Pons (tissue), 1 donor: ENCODE measurements around the gene PABPN1L.
A peak's percentile ranks its signal among the peaks of the same experiment; 100 is the strongest.

Experiments used
- DNase-seq: peaks from one replicate; pipeline ENCODE4 v3.0.0-alpha.2; 2016; ENCODE audit warnings: low spot score

Gene PABPN1L

DNA sequence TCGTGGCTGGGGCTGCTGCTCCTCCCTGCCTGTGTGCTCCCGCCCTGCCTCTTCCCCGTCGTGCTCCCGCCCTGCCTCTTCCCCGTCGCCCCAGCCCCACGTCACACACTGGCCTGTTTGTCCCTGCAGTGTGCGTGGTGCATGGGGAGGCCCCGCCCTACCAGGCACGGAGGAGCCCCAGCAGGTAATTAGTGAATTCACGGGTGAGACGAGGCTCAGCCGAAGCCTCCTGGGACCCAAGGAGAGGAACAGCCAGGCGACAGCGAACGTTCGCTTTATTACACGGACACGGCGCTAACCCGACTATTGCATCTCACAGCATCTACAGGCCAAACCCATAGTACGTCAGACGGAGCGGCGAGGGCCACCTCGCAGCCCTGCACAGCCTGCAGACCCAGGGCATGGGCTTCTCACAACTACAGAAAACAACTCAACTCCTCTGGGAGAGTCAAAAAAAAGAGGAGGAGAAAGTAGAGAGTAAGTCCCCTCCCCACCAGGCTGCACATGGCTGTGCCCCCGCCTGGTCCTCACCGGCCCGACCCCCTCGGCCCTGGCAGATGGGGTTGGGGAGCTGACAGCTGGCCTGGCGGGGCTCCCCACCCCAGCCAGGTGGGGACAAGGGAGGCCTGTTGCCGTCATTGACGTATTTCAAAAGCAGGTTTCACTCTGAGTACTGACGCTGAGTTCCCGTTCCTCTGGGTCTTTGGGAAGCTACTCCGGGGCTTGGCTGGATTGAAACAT is 4.3 kb upstream of the PABPN1L start:
- DNase-seq, result no peak

DNA sequence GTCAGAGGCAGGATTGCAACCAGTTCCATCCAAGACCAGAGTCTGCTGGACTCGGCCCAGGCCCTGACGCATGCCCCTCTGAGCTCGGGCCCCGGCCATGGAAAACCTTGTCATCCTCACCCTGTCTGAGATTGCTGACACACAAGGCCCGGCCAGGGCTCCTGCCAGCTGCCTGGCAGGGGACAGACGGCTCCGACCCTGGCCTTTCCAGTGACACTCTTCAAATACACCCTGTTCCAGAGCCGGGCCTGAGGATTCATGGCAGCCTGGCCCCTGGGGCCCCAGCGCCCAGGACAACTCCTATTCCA is 3.2 kb upstream of the PABPN1L start:
- no peak for DNase-seq

DNA sequence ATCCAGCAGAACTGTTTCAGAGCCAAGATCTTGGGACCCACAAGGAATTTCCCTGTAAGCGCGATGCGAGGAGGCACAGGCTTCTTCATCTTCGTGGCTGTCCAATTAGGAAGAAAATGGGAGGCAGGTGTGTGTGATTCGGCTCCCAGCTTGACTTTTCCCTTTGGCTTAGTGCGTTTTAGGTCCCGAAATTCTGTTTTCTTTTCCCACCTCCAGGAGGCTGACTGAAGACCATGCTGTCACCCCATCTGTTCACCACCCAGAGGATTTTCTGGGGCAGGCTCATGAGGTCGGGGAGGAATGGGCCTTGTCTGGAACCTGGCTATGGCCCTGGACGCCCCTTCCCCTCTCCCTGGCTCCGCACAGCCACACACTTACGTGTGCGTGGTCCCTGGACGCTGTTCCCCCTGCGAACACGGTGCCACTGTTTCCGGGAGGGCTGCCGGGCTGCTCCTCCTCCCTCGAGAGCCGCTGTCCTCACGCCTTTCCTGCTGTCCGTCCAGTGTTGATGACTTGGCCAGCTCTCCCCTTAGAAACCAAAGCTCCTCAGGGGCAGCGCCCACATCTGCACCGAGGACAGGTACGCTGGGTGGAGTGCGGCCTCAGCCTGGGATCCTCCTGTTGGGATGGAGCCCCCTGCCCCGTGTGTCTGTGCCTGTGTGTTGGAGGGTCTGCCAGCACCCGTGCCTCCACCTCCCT is 2.7 kb upstream of the PABPN1L start:
- DNase-seq, result no peak

DNA sequence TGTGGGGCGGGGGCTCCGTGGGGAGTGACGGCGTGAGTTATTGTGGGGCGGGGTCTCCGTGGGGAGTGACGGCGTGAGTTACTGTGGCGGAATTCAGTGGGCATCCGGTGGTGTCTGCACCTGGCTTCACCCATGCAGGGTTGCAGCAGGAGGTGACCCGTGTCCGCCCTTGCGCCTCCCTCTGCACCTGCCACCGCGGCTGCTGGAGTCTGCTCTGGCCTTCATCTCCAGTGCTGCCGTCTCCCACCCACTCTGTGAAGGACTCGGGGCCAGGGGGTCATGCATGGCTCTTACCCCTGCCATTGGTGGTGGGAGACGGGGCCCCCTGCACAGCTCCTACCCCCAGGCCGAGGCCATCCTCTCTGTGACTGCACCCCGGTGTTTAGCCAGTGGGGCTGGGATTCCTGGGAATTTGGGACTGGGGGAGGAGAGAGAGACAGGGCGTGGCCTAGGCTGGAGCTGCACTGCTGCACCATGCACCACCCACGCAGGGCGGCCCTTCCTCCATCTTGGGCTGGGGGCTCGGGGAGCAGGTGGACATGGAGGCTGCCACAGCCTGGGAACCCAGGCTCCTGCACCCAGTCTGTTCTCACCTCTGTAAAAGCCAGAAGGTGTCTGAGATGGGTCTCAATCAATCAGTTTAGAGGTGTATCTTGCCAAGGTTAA is 1.3 kb upstream of the PABPN1L start:
- DNase-seq, result no peak

DNA sequence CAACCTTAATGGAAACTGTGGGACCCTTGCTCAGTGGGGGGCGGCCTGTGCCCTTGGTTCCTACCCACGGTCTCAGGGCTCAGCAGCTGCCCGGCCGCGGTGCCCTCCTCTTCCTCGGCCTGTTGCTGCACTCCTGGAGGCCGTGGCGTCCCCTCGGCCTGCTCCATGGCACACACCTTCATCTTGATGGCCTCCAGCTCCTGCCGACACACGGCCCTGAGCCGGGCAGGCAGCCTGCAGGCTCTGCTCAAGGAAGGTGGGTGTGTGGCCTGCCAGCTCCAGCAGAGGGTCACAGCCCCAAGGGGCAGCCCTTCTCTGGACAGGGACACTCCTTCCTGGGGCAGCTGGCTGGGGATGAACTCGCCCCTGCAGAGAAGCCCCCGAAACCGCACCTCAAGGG is 718 bp downstream of the PABPN1L start:
- DNase-seq, result no peak

DNA sequence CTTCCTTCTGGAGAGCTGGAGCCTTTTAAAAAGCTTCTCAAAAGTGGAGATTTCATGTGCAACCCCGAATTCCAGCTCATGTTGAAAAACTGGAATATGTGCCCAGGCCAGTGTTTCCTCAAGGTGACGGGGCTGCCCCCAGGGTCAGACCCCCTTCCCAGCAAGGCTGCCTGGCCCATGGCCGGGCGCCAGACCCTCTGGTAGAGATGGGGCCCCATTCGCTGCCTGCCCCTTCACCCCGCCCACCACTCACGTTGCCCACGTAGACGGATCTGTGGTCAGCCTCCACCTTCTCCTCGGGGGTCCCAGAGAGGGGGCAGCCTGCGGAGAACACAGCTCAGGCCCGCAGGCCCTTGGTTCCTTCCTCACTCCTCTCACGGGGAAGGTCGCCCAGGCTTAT is 1.1 kb downstream of the PABPN1L start:
- no peak for DNase-seq

DNA sequence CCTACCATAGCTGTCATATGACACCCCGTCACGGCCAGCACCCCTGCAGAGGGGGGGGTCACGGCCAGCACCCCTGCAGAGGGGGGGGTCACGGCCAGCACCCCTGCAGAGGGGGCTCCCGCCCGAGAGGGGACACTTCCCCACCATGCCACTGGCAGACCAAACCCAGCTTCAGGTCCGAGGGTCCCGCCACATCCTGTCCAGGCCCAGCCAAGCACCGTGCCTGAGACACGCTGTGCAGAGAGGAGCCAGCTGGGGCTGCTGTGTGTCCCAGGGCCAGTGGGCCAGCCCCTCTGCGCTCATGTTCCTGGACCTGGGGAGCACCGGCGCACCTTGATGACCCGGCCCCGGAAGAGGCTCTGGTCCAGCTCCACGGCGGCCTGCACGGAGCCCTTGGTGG is 1.9 kb downstream of the PABPN1L start:
- DNase-seq, result no peak

DNA sequence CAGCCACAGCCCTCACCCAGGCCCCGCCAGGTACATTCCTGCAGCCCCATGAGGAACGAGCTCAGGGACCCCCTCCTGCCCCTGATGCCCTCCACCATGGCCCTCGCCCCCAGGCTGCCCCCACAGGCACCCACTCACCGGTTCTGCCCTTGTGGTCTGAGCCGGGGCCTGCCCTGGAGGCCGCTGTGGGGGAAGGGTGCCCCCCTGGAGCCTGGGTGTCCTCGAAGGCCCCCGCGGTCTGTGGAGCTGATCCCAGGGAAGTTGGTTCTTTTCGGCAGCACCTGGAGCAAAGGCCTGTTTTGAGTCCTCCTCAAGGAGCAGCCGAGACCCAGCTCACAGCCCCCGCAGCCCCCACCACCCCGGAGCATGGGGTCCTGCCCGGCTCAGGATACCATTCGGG is 2.4 kb downstream of the PABPN1L start:
- DNase-seq, result no peak

DNA sequence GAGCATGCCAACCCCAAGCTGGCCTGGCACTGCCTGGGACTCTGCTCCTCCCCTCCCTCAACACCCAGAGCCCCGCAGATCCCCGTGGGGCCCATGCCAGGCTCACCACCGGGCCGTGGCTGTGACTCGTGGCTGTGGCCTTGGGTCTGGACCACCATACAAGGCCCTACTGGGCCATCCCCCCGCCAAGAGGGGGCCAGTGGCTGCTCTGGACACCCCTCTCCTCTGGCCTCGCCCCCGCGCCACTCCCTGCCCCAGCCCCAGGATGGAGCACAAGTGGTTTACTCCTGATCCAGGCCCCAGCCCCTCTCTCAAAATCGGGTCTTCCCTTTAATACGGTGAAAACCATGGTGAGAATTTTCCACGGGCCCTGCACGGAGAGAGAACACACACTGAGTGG is 3.0 kb downstream of the PABPN1L start:
- no peak for DNase-seq

DNA sequence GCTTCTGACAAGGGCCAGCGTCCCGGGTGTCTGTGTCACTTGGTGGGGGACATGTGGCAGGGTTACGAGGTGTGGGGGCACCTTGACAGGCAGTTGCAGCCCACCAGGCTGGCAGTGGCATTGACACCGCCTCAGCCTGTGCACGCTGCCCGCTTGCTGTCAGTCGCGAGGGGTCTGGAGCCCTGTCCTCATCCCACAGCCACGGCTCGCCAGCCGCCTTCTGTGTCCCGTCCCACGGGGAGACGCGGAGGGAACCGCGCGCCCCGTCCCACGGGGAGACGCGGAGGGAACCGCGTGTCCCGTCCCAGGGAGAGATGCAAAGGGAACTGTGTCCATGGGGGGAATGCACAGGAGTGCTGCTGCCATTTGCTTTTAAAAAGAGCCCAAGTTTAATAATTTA is 3.5 kb downstream of the PABPN1L start:
- no peak for DNase-seq

DNA sequence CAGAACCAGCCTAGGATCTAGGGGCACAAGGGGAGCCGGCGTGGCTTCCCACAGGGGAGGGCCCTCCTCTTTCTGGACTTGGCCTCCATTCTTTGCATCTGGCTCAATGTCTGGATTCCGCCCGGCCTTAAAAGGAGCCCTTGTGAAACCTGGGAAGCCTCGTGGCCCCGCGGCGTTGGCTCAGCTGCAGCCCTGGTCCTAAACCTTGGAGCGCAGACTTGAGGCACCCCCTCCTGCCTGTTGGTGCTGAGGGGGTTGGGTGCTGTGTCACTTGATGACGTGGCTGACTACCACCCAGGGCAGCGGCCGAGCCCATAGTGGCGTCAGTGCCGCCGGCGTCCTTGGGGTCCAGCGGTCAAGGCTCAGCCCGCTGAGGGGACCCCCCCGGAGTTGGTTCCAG is 5.1 kb downstream of the PABPN1L start:
- DNase-seq, result no peak

DNA sequence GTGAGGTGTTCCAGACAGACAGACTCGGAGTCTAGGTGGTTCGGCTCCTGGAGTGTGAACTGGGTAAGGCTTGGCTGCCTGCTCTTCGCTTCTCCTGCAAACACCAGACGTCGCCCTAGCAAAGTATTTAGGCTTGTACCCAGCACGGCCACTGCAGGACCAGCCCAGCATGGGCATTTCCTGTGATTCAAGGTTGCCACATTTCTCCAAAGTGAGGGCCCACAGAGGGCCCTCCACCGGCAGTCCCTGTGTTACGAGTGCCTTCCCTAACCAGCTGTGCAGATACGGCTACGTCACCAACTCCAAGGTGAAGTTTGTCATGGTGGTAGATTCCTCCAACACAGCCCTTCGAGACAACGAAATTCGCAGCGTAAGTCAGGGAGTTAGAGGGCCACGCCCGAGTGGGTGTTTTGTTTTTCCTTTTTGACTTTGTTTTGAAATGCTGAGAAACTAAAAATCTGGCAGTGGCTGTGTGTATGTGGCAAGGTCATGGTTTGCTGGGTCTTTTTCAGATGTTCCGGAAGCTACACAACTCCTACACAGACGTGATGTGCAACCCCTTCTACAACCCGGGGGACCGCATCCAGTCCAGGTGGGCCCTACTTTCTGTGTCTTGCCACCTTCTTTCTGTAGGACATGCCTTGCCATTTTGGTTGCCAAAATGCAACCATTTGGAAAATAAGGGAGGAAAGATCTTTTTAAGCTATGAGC is 6.9 kb downstream of the PABPN1L start:
- no peak for DNase-seq

DNA sequence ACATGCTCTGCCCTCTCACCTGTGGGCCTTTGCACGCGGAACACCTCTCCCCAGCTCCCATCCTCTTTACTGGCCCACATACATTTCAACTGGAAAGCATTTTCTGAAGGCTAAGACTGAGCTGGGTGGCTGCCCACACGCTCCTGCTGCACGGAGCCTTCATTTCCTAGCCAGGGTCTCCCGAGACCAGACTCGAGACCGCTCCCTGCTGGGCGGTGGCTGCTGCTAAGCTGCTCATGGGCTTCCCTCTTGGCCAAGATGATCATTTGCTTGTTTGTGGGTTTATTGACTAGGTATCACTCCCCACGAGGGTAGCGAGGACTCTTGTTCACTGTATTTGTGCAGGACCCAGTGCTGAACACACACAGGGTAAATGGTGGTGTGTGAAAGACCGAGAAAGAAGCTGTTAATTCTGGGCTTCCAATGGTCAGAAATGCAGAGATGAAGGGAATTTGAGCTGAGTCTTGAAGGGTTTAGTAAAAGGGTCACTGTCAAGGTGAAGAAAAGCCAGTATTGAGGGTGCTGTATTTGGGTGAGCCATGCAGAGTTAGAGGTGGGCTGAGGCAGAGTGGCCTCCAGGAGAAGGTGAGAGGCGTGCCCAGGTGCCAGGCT is 8.6 kb downstream of the PABPN1L start:
- peak; percentile 84 for DNase-seq

DNA sequence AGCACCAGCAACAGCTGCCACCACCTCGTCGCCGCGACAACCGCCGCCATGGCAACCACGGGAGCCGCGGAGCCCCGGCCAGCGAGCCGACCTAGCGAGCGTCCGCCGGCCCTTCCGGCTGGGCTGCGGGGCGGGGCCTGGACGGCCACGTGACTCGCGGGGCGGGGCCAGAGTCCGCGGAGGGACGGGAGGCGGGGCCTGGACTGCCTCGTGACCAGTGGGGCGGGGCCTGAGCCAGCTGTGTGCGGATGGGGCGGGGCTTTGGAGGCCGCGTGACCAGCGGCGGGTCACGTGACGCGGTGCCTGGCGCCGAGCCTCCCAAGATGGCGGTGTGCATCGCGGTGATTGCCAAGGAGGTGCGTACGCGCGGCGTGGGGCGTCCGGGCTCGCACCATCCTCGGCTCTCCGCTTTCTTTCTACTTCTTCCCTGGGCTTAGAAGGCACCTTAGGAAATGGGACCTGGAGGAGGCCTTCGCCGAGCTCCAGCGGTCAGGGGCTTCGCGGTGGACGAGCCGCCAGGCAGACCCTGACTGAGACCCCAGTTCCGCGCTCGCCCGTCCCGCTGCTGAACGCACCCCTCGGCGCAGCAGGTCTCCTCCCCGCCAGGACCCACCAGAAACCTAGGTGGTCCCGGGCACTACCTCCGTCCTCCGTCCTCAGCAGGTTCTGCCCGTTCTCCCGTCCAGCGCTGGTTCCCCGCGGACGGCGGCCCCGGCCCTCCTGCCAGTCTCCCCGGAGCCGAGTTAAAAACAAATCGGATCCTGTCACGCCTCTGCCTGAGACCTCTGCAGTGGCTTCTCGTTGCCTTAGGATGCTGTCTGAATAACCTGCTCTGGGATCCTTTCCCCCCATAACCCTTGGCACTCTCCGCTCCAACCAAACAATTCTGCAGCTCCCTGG is 9.4 kb downstream of the PABPN1L start, which contains the start of the genes GALNS and TRAPPC2L:
Gene GALNS (minus strand): TSS at position 120 of the 900 bp plus-strand sequence. CDS start 70 bp downstream, at position 50.
Gene TRAPPC2L (plus strand): TSS at position 300 of the 900 bp plus-strand sequence. CDS start 24 bp downstream, at position 324.
- DNase-seq, result peak; percentile 91

DNA sequence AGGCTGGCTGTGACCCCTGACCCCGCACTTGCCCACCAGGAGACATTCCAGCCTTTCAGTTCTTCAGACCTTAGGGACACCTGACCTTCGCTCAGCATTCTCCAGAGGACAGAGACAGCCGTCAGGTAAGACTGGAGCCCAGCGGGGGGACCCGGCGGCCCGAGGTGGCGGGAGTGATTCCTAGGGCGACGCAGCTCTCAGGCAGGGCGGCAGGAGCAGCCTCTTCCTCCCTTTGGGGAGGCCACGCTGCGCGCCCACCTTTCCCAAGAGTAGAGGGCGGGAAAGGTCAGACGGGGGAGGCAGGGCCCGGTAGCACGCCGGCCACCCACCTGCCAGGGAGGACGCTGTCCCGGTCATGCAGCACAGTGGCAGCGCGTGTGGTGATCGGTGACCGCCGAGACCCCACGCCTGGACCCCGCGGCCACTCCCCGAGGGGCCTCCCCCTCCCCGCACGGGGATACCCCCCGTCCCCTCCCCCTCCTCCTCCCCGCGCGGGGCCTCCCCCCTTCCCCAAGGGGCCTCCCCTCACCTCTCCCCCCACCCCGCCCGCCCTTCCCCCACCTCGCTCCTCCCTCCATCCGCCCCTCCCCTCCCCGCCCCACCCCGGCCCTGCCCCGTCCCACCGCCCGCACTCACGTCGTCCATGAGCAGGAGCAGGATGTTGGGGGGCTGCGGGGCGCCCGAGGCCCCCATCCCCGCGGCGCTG is 10.2 kb downstream of the PABPN1L start:
- DNase-seq, result peak; percentile 1

DNA sequence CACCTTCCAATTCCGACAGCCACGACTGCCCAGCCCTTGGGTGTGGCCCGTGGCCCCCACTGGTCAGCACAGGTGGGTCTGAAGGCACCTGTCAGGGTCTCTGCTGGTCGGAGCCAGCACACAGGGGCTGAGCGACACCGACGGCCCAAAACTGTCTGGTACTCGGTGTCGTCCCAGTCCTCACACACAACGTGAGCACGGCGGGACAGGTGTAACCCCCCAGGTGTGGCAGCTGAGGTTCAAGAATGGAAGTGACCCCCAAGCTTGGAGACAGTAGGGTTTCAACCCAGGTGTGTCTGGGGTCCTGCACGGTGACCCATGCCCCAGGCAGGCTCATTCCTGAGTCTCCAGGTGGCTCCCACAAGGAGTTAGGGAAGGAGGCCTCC is 10.7 kb downstream of the PABPN1L start:
- peak; percentile 1 for DNase-seq

DNA sequence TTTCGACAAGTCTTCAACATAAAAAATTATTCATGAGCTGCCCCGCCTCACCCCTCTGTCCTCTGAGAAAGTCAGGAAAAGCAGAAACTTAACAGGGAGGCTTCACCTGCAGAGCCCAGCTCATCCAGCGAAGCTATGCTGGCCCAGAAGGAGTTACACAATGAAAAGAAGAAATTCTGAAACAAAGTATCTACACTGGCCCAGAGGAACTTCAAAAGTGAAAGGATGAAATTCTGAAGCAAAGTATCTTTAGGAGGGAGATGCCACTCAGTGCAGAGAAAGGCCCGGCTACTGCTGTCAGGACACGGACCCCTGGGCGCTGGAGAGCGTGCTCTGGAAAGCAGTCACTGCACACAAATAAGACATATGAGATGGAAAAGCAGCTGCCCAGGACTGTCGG is 11.3 kb downstream of the PABPN1L start:
- no peak for DNase-seq

DNA sequence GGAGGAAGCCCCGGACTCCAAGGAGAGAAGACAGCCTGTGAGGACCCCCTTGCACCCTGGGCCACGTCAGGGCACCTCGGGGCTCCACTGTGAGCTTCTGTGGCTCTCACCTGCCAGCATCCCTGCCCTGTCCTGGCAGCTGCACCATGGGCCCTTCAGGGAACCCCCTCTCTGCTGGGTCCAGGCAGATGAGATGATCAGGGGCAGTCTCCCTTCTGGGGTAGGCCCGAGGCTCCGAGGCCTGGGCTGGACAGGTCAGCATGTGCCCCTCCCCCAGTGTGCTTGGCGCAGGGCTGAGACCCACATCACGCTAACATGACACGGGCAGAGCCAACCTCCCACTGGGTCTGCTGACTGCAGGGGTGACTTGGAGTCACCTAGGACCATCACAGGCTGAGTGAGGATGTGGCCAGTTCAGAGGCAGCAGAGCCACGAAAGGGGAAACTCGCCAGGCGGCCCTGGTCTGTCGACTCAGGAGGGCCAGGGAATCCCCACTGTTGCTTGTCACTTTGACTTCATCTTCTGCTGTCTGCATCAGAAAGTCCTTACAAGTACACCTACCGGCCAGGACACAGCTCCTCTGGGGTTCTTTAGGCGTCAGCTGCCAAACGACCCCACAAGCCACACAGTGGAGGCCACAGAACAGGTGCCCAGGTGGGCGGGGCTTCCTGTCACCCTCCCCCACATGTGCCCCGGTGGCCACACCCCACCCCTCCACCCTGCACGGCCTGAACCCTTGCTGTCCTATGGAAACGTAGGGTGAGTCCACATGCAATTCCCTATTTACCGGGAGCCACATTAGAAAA is 12.0 kb downstream of the PABPN1L start:
- peak; percentile 5 for DNase-seq

DNA sequence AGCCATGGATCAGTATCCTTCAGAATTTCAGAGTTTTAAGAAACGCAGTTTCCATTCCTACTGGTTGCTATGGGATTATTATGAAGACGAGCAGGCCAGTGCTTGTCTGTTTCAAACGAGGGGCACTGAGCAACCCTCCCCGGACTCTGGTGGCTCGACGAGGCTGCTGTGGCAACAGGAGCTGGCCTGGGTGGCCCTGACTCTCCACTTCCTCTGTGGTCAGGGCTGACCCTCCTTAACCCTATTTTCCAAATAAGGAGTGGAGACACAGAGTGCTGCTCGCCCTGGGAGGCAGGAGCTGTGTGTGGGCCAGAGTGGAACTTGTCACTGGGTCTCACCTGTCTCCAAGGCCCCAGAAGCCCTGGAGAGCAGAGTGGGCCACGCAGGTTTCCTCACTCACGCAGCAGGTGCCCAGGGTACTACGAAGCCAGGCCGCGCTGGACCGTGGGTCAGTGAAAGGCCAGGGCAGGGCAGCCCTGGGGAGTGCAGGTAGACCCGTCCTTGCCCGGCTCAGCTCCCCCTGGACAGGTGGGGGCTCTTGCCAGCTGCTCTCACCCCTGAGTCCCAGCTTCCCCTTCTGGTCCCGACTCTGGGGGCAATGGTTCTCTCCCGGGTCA is 13.0 kb downstream of the PABPN1L start:
- no peak for DNase-seq
